Mesenchymal stem cell (in vitro differentiated cells and primary cell): Measurements from ENCODE around the gene ITPKB.

ENCODE experiments used
- DNase-seq: peaks from one replicate; pipeline ENCODE4 v3.0.0-alpha.2; 2013
- H2AFZ ChIP-seq: one replicate; pipeline ENCODE4 v1.6.1; 2013; ENCODE audit warnings: low read depth, mild to moderate bottlenecking, control low read depth, inconsistent platforms, low read length, moderate library complexity
- H2AK5ac ChIP-seq: 2 replicates; pipeline ENCODE4 v1.6.1; 2013; ENCODE audit warnings: low read length, moderate library complexity, mild to moderate bottlenecking, inconsistent platforms; ENCODE audit not compliant: severe bottlenecking
- H2BK120ac ChIP-seq: one replicate; pipeline ENCODE4 v1.6.1; 2013; ENCODE audit warnings: low read depth, mild to moderate bottlenecking, inconsistent platforms, low read length, moderate library complexity
- H2BK12ac ChIP-seq, 2 experiments: one replicate each; pipeline ENCODE4 v1.6.1; 2013; ENCODE audit warnings: inconsistent platforms in 2 of 2, low read length in 2 of 2, mild to moderate bottlenecking in 2 of 2, moderate library complexity in 2 of 2, control low read depth in 1 of 2
- H2BK15ac ChIP-seq: one replicate; pipeline ENCODE4 v1.6.1; 2013; ENCODE audit warnings: mild to moderate bottlenecking, low read depth, inconsistent platforms; ENCODE audit not compliant: poor library complexity, severe bottlenecking
- H2BK5ac ChIP-seq: 2 replicates; pipeline ENCODE4 v1.6.1; 2013; ENCODE audit warnings: low read depth, mild to moderate bottlenecking, low read length, control low read depth, inconsistent platforms; ENCODE audit not compliant: poor library complexity, severe bottlenecking
- H3K14ac ChIP-seq, 2 experiments: one replicate each; pipeline ENCODE4 v1.6.1; 2013; ENCODE audit warnings: inconsistent platforms in 2 of 2, low read length in 2 of 2, control low read depth in 1 of 2, mild to moderate bottlenecking in 1 of 2, moderate library complexity in 1 of 2
- H3K18ac ChIP-seq, 2 experiments: one replicate each; pipeline ENCODE4 v1.6.1; 2013; ENCODE audit warnings: inconsistent platforms in 2 of 2, low read length in 2 of 2, control low read depth in 1 of 2, low read depth in 1 of 2, mild to moderate bottlenecking in 1 of 2
- H3K23ac ChIP-seq, 2 experiments: one replicate each; pipeline ENCODE4 v1.6.1; 2013; ENCODE audit warnings: inconsistent platforms in 2 of 2, low read length in 2 of 2, mild to moderate bottlenecking in 2 of 2, moderate library complexity in 2 of 2, control low read depth in 1 of 2
- H3K27ac ChIP-seq: 2 replicates; pipeline ENCODE4 v1.5.1; 2013; ENCODE audit warnings: mild to moderate bottlenecking, moderate library complexity, low read length, control low read depth, inconsistent platforms; ENCODE audit not compliant: poor library complexity, severe bottlenecking
- H3K27me3 ChIP-seq, 2 experiments: 2 replicates each; pipeline versions ENCODE4 v1.6.1 to v1.7.0; 2013; ENCODE audit warnings: low read length in 2 of 2, mild to moderate bottlenecking in 2 of 2, moderate library complexity in 2 of 2, control low read depth in 1 of 2, inconsistent platforms in 1 of 2; ENCODE audit not compliant: control insufficient read depth in 1 of 2, insufficient read depth in 1 of 2
- H3K36me3 ChIP-seq, 2 experiments: 2 replicates each; pipeline versions ENCODE4 v1.6.1 to v1.7.0; 2013; ENCODE audit warnings: low read length in 2 of 2, control low read depth in 1 of 2, inconsistent platforms in 1 of 2, low read depth in 1 of 2, mild to moderate bottlenecking in 1 of 2; ENCODE audit not compliant: insufficient read depth in 2 of 2, control insufficient read depth in 1 of 2
- H3K4ac ChIP-seq, 2 experiments: one replicate each; pipeline ENCODE4 v1.6.1; 2013; ENCODE audit warnings: inconsistent platforms in 2 of 2, low read length in 2 of 2, mild to moderate bottlenecking in 2 of 2, moderate library complexity in 2 of 2, control low read depth in 1 of 2, low read depth in 1 of 2
- H3K4me1 ChIP-seq: 2 replicates; pipeline ENCODE4 v1.6.1; 2013; ENCODE audit warnings: low read depth, low read length, control low read depth; ENCODE audit not compliant: control insufficient read depth, insufficient read depth
- H3K4me2 ChIP-seq: 2 replicates; pipeline ENCODE4 v1.6.1; 2013; ENCODE audit warnings: low read length, mild to moderate bottlenecking, inconsistent platforms; ENCODE audit not compliant: poor library complexity, severe bottlenecking
- H3K4me3 ChIP-seq, 2 experiments: 2 replicates each; pipeline versions ENCODE4 v1.5.1 to v1.7.0; 2013; ENCODE audit warnings: low read length in 2 of 2, mild to moderate bottlenecking in 2 of 2, control low read depth in 1 of 2, low read depth in 1 of 2; ENCODE audit not compliant: insufficient read depth in 1 of 2
- H3K79me1 ChIP-seq: replicated peaks from 2 replicates; pipeline ENCODE4 v1.6.1; 2013; ENCODE audit warnings: mild to moderate bottlenecking, control low read depth, low read length, inconsistent platforms; ENCODE audit not compliant: poor library complexity, severe bottlenecking
- H3K9ac ChIP-seq: 2 replicates; pipeline ENCODE4 v1.7.0; 2013; ENCODE audit warnings: mild to moderate bottlenecking, low read length, moderate library complexity
- H3K9me3 ChIP-seq: 2 replicates; pipeline ENCODE4 v1.7.0; 2013; ENCODE audit warnings: mild to moderate bottlenecking, low read length; ENCODE audit not compliant: control insufficient read depth
- H4K8ac ChIP-seq: one replicate; pipeline ENCODE4 v1.6.1; 2013; ENCODE audit warnings: inconsistent platforms, mild to moderate bottlenecking, low read length, moderate library complexity
- H4K91ac ChIP-seq: one replicate; pipeline ENCODE4 v1.6.1; 2013; ENCODE audit warnings: mild to moderate bottlenecking, low read length, inconsistent platforms
- WGBS: methylation state at CpG from one replicate; pipeline ENCODE4 v1.1.7; 2013; ENCODE audit warnings: mixed read lengths; 5-methylcytosine and 5-hydroxymethylcytosine counted together

Gene ITPKB

GRCh38 chr1:226627050-226627755, 111.9 kb downstream of the ITPKB start:
- H2BK5ac ChIP-seq: no peak overlapping the region
- H2BK15ac ChIP-seq: peak overlapping the region; percentile 31
- H2AFZ ChIP-seq: no peak overlapping the region
- H3K9me3 ChIP-seq: no peaks in the 10 kb centered on the region
- no peak overlapping the region for H3K18ac ChIP-seq
- no peak overlapping the region for H3K4me3 ChIP-seq
- H3K23ac ChIP-seq: no peak overlapping the region
- no peak overlapping the region for H3K4me2 ChIP-seq
- peaks cover 2 to 8% of the 10 kb centered on the region in 2 experiments for H3K36me3 ChIP-seq
- no peak overlapping the region for H2BK12ac ChIP-seq
- H4K8ac ChIP-seq: no peak overlapping the region
- H3K27ac ChIP-seq: no peak overlapping the region
- no peak overlapping the region for H3K4ac ChIP-seq
- peaks cover 2% of the 10 kb centered on the region for H3K4me1 ChIP-seq
- no peak overlapping the region for H2AK5ac ChIP-seq
- peaks cover 0 to 4% of the 10 kb centered on the region in 2 experiments for H3K27me3 ChIP-seq
- H3K9ac ChIP-seq: no peak overlapping the region
- no peak overlapping the region for H2BK120ac ChIP-seq
- no peak overlapping the region for H3K14ac ChIP-seq
- H4K91ac ChIP-seq: no peak overlapping the region
- WGBS: 71% methylated on average over 6 of the region's 6 CpGs
- no peak for DNase-seq
- H3K79me1 ChIP-seq: no peaks in the 10 kb centered on the region

GRCh38 chr1:226626577-226626956, 112.5 kb downstream of the ITPKB start:
- WGBS: 9% methylated on average over 11 of the region's 11 CpGs
- H3K4me2 ChIP-seq: no peak overlapping the region
- H2BK120ac ChIP-seq: no peak overlapping the region
- H3K4ac ChIP-seq: no peak overlapping the region
- no peak overlapping the region for H3K23ac ChIP-seq
- H3K36me3 ChIP-seq: peaks cover 0 to 2% of the 10 kb centered on the region in 2 experiments
- DNase-seq: peak; percentile 67
- H3K9ac ChIP-seq: peak overlapping the region; percentile 56
- H2AK5ac ChIP-seq: no peak overlapping the region
- no peak overlapping the region for H4K8ac ChIP-seq
- no peak overlapping the region for H3K27ac ChIP-seq
- H2BK12ac ChIP-seq: no peak overlapping the region
- no peaks in the 10 kb centered on the region for H3K79me1 ChIP-seq
- no peak overlapping the region for H3K14ac ChIP-seq
- no peak overlapping the region for H4K91ac ChIP-seq
- H3K9me3 ChIP-seq: peaks cover 2% of the 10 kb centered on the region
- H2AFZ ChIP-seq: no peak overlapping the region
- H3K27me3 ChIP-seq: peaks cover 0 to 4% of the 10 kb centered on the region in 2 experiments
- H3K18ac ChIP-seq: peak overlapping the region in 1 of 2 experiments; percentile 88
- no peak overlapping the region for H2BK5ac ChIP-seq
- H3K4me1 ChIP-seq: peaks cover 2% of the 10 kb centered on the region
- H2BK15ac ChIP-seq: no peak overlapping the region
- peak overlapping the region in 1 of 2 experiments; percentile 21 for H3K4me3 ChIP-seq

- H3K4me1 ChIP-seq: peaks cover 2% of the 10 kb centered on the region
- no peak overlapping the region for H3K4me2 ChIP-seq
- peak overlapping the region in 1 of 2 experiments; percentile 38 for H3K14ac ChIP-seq
- H2BK120ac ChIP-seq: no peak overlapping the region
- H3K9me3 ChIP-seq: peaks cover 3% of the 10 kb centered on the region
- no peak overlapping the region for H3K27ac ChIP-seq
- no peaks in the 10 kb centered on the region for H3K36me3 ChIP-seq
- H3K9ac ChIP-seq: peak overlapping the region; percentile 56
- H3K4ac ChIP-seq: peak overlapping the region in 1 of 2 experiments; percentile 45
- peak overlapping the region in 1 of 2 experiments; percentile 48 for H2BK12ac ChIP-seq
- H3K18ac ChIP-seq: peak overlapping the region in 1 of 2 experiments; percentile 88
- no peak overlapping the region for H2AFZ ChIP-seq
- no peak for DNase-seq
- peak overlapping the region in 1 of 2 experiments; percentile 21 for H3K4me3 ChIP-seq
- no peak overlapping the region for H4K8ac ChIP-seq
- no peak overlapping the region for H2BK5ac ChIP-seq
- no peak overlapping the region for H4K91ac ChIP-seq
- H3K27me3 ChIP-seq: peaks cover 0 to 4% of the 10 kb centered on the region in 2 experiments
- H2AK5ac ChIP-seq: no peak overlapping the region
- H3K79me1 ChIP-seq: no peaks in the 10 kb centered on the region
- H2BK15ac ChIP-seq: no peak overlapping the region
- 74% methylated on average over 10 of the region's 10 CpGs for WGBS
- no peak overlapping the region for H3K23ac ChIP-seq
Observed at GRCh38 chr1:226625832-226626576, 113.1 kb downstream of the ITPKB start.

GRCh38 chr1:226625326-226625725, 113.8 kb downstream of the ITPKB start:
- H3K27me3 ChIP-seq: peaks cover 0 to 4% of the 10 kb centered on the region in 2 experiments
- peak overlapping the region; percentile 9 for H4K91ac ChIP-seq
- H2AK5ac ChIP-seq: no peak overlapping the region
- no peak for DNase-seq
- H2BK15ac ChIP-seq: no peak overlapping the region
- H3K27ac ChIP-seq: no peak overlapping the region
- H3K79me1 ChIP-seq: no peaks in the 10 kb centered on the region
- H3K4me3 ChIP-seq: no peak overlapping the region
- no peak overlapping the region for H3K23ac ChIP-seq
- H3K14ac ChIP-seq: no peak overlapping the region
- no peak overlapping the region for H4K8ac ChIP-seq
- no peaks in the 10 kb centered on the region for H3K36me3 ChIP-seq
- H3K4me1 ChIP-seq: peaks cover 2% of the 10 kb centered on the region
- H2BK12ac ChIP-seq: no peak overlapping the region
- WGBS: 87% methylated on average over 6 of the region's 6 CpGs
- H3K18ac ChIP-seq: no peak overlapping the region
- no peak overlapping the region for H3K4me2 ChIP-seq
- H2BK120ac ChIP-seq: no peak overlapping the region
- no peak overlapping the region for H3K9ac ChIP-seq
- H3K9me3 ChIP-seq: peaks cover 3% of the 10 kb centered on the region
- H2BK5ac ChIP-seq: no peak overlapping the region
- H2AFZ ChIP-seq: no peak overlapping the region
- H3K4ac ChIP-seq: no peak overlapping the region
